Measurements from ENCODE around the gene HIC1.

Gene HIC1

DNA sequence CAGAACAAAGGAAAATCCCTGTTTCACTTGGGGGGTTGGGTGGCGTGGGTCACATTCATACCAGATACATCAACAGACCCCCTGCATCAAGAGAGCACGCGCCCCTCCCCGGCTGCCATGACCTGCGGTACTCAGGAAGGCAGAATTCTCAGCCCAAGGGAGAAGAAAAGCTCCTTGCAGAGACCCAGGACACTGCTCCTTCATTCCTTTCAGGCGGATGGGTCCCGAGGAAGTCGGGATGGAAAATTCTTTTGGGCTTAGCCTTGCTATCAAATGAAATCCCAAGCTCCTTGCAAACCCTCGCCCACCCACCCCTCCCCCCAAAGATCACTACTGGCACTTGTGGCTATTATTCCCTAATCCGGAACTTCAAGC lies 40.6 kb downstream of the HIC1 start:
- H3K27me3 ChIP-seq, result no peaks in the 10 kb centered on the region
- H3K9me3 ChIP-seq, result no peaks in the 10 kb centered on the region
- TF ChIP-seq, protein P1, sequence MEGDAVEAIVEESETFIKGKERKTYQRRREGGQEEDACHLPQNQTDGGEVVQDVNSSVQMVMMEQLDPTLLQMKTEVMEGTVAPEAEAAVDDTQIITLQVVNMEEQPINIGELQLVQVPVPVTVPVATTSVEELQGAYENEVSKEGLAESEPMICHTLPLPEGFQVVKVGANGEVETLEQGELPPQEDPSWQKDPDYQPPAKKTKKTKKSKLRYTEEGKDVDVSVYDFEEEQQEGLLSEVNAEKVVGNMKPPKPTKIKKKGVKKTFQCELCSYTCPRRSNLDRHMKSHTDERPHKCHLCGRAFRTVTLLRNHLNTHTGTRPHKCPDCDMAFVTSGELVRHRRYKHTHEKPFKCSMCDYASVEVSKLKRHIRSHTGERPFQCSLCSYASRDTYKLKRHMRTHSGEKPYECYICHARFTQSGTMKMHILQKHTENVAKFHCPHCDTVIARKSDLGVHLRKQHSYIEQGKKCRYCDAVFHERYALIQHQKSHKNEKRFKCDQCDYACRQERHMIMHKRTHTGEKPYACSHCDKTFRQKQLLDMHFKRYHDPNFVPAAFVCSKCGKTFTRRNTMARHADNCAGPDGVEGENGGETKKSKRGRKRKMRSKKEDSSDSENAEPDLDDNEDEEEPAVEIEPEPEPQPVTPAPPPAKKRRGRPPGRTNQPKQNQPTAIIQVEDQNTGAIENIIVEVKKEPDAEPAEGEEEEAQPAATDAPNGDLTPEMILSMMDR (IDR thresholded peaks at IDR 0.05), result no peak
- H3K36me3 ChIP-seq, result no peaks in the 10 kb centered on the region
- H3K4me1 ChIP-seq (ENCODE audit: control insufficient read depth in 1 of 2, insufficient read depth in 1 of 2, low read depth in 1 of 2, low read length in 1 of 2), result peaks cover 9 to 13% of the 10 kb centered on the region in 2 experiments
- no peak overlapping the region for H3K4me3 ChIP-seq (ENCODE audit: low read depth in 1 of 2, low read length in 1 of 2)
- H3K27ac ChIP-seq, result no peak overlapping the region

DNA sequence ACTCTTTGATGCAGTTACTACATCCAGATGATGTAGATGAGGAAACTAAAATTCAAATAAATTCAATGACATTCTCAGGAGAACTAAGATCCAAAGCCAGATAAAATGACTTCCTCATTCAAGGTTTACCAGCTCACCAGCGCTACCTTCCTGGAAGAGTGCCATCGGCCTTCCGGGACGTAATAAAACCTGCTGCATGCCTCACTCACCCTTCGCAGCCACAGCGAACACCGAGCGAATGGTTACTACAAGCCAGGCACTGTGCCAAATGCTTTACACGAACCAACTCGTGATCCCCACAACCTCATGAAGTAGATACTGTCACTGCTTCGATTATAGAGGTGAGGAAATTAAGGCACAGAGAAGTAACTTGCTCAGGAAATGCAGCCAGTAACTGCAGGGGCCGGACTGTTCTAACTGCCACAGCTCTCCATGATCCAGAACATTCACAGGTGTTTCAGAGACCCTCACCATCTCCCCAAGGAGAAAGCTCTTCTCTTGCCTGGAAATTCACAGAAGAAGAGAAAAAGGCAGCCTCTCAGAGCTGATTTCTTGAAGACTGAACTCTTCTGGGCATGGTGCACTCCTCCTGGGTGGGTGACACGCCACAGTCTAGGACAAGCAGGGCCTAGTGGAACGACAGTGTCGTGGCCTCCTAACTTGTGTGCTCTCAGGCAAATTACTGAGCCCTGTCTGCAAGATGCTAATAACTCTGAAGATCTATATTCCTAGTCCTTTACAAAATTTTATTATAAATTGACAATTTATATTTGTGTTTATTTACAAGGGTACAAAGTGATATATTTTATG lies 46.8 kb downstream of the HIC1 start:
- Histone ChIP-seq H3K4me3 (ENCODE audit: low read depth in 1 of 2, low read length in 1 of 2) (no peak overlapping the region), H3K36me3 (no peaks in the 10 kb centered on the region), H3K9me3 (no peaks in the 10 kb centered on the region), H3K27me3 (no peaks in the 10 kb centered on the region), H3K27ac (peak overlapping the region; percentile 42), H3K4me1 (ENCODE audit: control insufficient read depth in 1 of 2, insufficient read depth in 1 of 2, low read depth in 1 of 2, low read length in 1 of 2) (peaks cover 12% of the 10 kb centered on the region in 2 experiments)
- TF ChIP-seq, protein P1 (IDR thresholded peaks at IDR 0.05), result no peak

DNA sequence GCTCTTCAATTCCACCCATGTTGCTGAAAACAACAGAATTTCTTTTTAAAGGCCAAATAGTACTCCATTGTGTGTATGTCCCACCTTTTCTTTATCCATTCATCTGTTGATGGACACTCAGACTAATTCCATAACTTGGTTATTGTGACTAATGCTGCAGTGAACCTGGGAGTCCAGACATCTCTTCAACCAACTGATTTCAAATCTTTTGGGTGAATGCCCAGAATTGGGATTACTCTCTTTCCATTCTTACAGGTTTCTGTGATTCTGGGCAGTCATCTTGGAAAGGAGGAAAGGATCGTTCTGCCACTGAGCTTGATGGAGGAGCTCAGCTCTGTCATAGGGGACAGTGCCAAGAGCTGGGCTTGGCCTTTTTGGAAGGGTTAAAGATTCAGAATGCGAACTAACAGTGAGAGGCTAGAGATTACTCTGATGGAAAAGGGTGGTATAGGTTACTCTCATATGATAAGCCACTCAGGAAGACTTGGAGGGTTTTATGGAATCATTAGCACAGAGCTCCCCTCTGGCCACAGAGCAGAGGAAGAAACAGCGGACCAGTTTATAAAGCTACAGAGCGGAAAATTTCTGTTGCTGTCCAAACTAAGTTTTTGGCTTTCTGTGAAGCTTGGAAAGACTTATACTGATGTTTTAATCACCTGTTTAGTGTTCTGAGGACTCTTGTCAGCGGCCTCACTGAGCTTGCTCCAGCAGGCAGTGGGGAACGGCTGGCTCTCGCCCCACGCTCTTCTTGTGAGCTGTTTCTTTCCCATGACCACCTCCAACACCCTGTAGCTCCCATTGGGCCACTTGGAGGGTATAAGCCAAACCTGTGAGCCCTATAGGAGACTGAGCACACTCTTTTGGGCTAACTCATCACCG lies 48.3 kb downstream of the HIC1 start:
- H3K27ac ChIP-seq, result no peak overlapping the region
- no peak overlapping the region for H3K4me3 ChIP-seq (ENCODE audit: low read depth in 1 of 2, low read length in 1 of 2)
- no peaks in the 10 kb centered on the region for H3K9me3 ChIP-seq
- H3K27me3 ChIP-seq, result no peaks in the 10 kb centered on the region
- peaks cover 12% of the 10 kb centered on the region in 2 experiments for H3K4me1 ChIP-seq (ENCODE audit: control insufficient read depth in 1 of 2, insufficient read depth in 1 of 2, low read depth in 1 of 2, low read length in 1 of 2)
- no peaks in the 10 kb centered on the region for H3K36me3 ChIP-seq
- TF ChIP-seq, protein P1 (IDR thresholded peaks at IDR 0.05), result no peak

DNA sequence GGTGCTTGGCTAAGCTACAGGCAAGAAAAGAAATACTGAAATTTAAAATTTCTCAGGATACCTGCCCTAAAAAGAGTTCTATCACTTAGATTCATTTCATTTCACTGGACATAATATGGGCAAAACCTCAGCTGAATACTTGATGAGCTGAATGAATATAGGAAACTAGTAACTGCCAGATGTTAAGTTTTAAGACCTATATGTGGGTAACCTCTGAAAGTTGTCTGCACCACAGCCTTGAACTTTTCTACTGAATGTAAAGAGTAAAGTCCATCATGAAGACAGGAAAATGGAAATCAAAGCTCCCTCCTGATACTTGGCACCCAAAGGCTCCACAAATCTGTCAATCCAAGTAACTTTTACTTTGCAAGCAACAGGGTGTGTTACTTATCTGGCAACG lies 50.8 kb downstream of the HIC1 start:
- TF ChIP-seq, protein P1 (IDR thresholded peaks at IDR 0.05), result no peak
- Histone ChIP-seq H3K36me3 (no peaks in the 10 kb centered on the region), H3K4me3 (ENCODE audit: low read depth in 1 of 2, low read length in 1 of 2) (no peak overlapping the region), H3K9me3 (no peaks in the 10 kb centered on the region), H3K27me3 (no peaks in the 10 kb centered on the region), H3K27ac (no peak overlapping the region), H3K4me1 (ENCODE audit: control insufficient read depth in 1 of 2, insufficient read depth in 1 of 2, low read depth in 1 of 2, low read length in 1 of 2) (peaks cover 12% of the 10 kb centered on the region in 2 experiments)

DNA sequence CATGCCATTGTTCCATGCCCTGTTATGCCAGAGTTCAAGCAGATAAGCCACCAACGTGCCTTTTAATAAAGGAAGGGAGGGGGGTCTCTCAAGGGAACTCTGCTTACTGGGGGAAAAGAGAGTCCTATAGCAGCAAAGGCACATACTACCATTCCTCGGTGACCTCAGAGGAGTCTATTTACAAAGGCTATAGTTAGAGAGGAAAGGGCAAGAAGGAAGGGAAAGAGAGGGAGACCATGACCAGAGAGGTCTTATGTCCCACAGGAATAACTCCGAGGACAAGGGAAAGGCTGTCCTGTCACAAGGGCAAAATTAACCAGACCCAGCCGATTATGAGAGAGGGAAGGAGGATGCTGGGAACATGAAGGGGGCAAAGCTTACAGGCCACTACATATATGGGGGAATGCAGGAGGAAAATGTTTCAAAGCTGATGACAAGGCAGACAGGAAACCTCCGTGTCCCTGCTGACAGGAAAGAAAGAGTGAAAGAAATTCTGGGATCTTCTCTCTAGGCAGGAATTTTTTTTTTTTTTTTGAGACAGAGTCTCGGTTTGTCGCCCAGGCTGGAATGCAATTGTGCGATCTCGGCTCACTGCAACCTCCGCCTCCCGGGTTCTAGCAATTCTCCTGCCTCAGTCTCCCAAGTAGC lies 51.5 kb downstream of the HIC1 start:
- H3K27ac ChIP-seq, result no peak overlapping the region
- TF ChIP-seq, protein P1 (IDR thresholded peaks at IDR 0.05), result no peak
- peaks cover 6 to 7% of the 10 kb centered on the region in 2 experiments for H3K4me1 ChIP-seq (ENCODE audit: control insufficient read depth in 1 of 2, insufficient read depth in 1 of 2, low read depth in 1 of 2, low read length in 1 of 2)
- no peaks in the 10 kb centered on the region for H3K27me3 ChIP-seq
- no peaks in the 10 kb centered on the region for H3K9me3 ChIP-seq
- H3K4me3 ChIP-seq (ENCODE audit: low read depth in 1 of 2, low read length in 1 of 2), result no peak overlapping the region
- H3K36me3 ChIP-seq, result no peaks in the 10 kb centered on the region

All from neutrophil (primary cell).